PC-3 (cell line): Measurements from ENCODE around the gene BLCAP. TPM values are rescaled to one million over a fixed set of nuclear protein-coding genes. Genes with fewer than 3 reads are reported as not detected.
A peak's percentile ranks its signal among the peaks of the same experiment; 100 is the strongest.

Source experiments
- ATAC-seq: fragments of 200-7000 bp; cut with Tn5 transposase; 2 replicates; pipeline ENCODE4 v1.9.1; 2020; ENCODE audit warnings: mild to moderate bottlenecking, moderate library complexity
- BruUV-seq: library from RNA; stranded (reverse); fragments of 400-500 nt; replicated peaks from 2 replicates; lab custom pipeline; 2021; lab: Mats Ljungman, UMichigan
- CTCF ChIA-PET: fragments of 300-600 bp; sonication (Branson Sonifier 250); formaldehyde crosslinking; loops from one replicate; lab custom pipeline; 2022; ENCODE audit warnings: antibody characterized with exemption; lab: Charles Lee
- POLR2A ChIA-PET: fragments of 300-600 bp; sonication (Branson Sonifier 250); formaldehyde crosslinking; loops from one replicate; lab custom pipeline; 2022; ENCODE audit warnings: antibody characterized with exemption; ENCODE audit not compliant: unreplicated experiment; lab: Charles Lee
- DNase-seq: peaks from one replicate; pipeline ENCODE4 v3.0.0-alpha.2; 2015
- H2AFZ ChIP-seq: fragments of 300-600 bp; sonication (generic); 2 replicates; pipeline ENCODE4 v1.6.0; 2016; ENCODE audit warnings: antibody characterized with exemption, low read length
- H3F3A ChIP-seq: fragments of 300-600 bp; sonication (generic); one replicate; pipeline ENCODE4 v1.6.0; 2017; ENCODE audit warnings: antibody characterized with exemption, low read length, control low read depth, mild to moderate bottlenecking; ENCODE audit not compliant: unreplicated experiment
- H3K27ac ChIP-seq: fragments of 300-600 bp; sonication (generic); 2 replicates; pipeline ENCODE4 v1.5.1; 2016; ENCODE audit warnings: mild to moderate bottlenecking, low read length
- H3K27me3 ChIP-seq: fragments of 300-600 bp; sonication (generic); 2 replicates; pipeline ENCODE4 v1.6.1; 2016; ENCODE audit warnings: low read length, mixed read lengths
- H3K36me3 ChIP-seq: fragments of 300-600 bp; sonication (generic); 2 replicates; pipeline ENCODE4 v1.6.1; 2016; ENCODE audit warnings: low read depth, mixed run types, low read length, mixed read lengths
- H3K4me1 ChIP-seq: fragments of 300-600 bp; sonication (generic); 2 replicates; pipeline ENCODE4 v1.5.1; 2016; ENCODE audit warnings: low read length; ENCODE audit not compliant: insufficient read depth
- H3K4me2 ChIP-seq: fragments of 300-600 bp; sonication (generic); 2 replicates; pipeline ENCODE4 v1.6.0; 2016; ENCODE audit warnings: low read length
- H3K4me3 ChIP-seq: fragments of 300-600 bp; sonication (generic); 2 replicates; pipeline ENCODE4 v1.5.1; 2016; ENCODE audit warnings: mild to moderate bottlenecking, low read length, mixed read lengths
- H3K79me2 ChIP-seq: fragments of 300-600 bp; sonication (generic); 2 replicates; pipeline ENCODE4 v1.6.1; 2017; ENCODE audit warnings: low read length, mixed read lengths
- H3K9ac ChIP-seq: fragments of 300-600 bp; sonication (generic); 2 replicates; pipeline ENCODE4 v1.6.0; 2016; ENCODE audit warnings: mild to moderate bottlenecking, low read length
- H3K9me2 ChIP-seq: fragments of 300-600 bp; sonication (generic); replicated peaks from 2 replicates; pipeline ENCODE4 v1.6.1; 2016; ENCODE audit warnings: mixed run types, low read length, mixed read lengths
- H3K9me3 ChIP-seq: fragments of 300-600 bp; sonication (generic); 2 replicates; pipeline ENCODE4 v1.6.1; 2016; ENCODE audit warnings: low read length, mixed read lengths
- H4K20me1 ChIP-seq: fragments of 300-600 bp; sonication (generic); 2 replicates; pipeline ENCODE4 v1.6.1; 2016; ENCODE audit warnings: low read length, mixed read lengths
- EZH2 ChIP-seq: fragments of 300-600 bp; sonication (generic); IDR thresholded peaks from one replicate; pipeline ENCODE4 v1.6.1; 2017; ENCODE audit warnings: antibody characterized with exemption, mild to moderate bottlenecking, low read length; ENCODE audit not compliant: unreplicated experiment
- EZH2phosphoT487 ChIP-seq: fragments of 300-600 bp; sonication (generic); IDR thresholded peaks from 2 replicates; pipeline ENCODE4 v1.6.1; 2018; ENCODE audit warnings: mild to moderate bottlenecking, antibody characterized with exemption, low read length, borderline replicate concordance
- intact Hi-C: fragments of 100-400 bp; cut with micrococcal nuclease; formaldehyde crosslinking; loops from 2 replicates; pipeline ENCODE4 v1.9.0; 2023
- total RNA-seq: library from RNA; depleted of rRNA; stranded (reverse); fragments of >200 nt; gene quantifications from 2 replicates; pipeline ENCODE4 v1.2.3, GENCODE V29; 2014
- TF ChIP-seq, protein P1 (sequence below): fragments of 300-600 bp; sonication (generic); conservative IDR thresholded peaks from 2 replicates; pipeline ENCODE4 v1.5.1; 2017; ENCODE audit warnings: antibody characterized with exemption, low read depth, mild to moderate bottlenecking, low read length

The BLCAP gene
- total RNA-seq, 1 experiment from 2014 or later, result 100 TPM

DNA sequence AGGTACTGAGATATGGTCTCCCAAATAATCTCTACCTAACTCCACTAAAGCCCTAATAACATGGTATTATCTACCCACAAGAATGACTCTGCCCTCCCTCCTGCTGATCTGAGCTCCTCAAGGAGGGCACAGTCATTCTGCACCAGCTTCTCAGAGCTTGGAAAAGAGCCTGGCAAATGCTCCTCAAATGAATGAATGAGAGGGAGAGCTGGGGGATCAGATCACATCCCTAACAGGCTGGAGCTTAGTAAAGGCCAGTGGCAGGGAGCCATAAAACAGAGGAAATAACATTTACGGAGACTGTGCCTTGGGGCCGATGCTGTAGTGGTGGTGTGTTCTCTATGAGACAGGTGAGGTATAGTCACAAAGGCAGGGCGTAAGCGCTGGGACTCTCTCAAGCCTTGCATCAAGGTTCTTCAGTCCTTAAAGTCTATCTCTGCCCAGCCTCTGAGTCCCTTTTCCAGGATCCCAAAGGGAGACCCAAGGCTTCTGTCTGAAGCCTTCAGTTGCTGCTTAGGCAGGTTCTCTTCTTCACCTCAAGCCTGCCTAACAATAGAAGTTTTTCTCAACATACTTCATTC, 13.8 kb downstream of the BLCAP start:
- Histone ChIP-seq H3K9ac (no peak overlapping the region), H3K4me3 (no peak overlapping the region), H3K9me2 (no peaks in the 10 kb centered on the region), H2AFZ (no peak overlapping the region), H3K27ac (no peak overlapping the region), H4K20me1 (peaks cover 21% of the 10 kb centered on the region), H3F3A (no peaks in the 10 kb centered on the region), H3K9me3 (no peaks in the 10 kb centered on the region), H3K27me3 (no peaks in the 10 kb centered on the region), H3K36me3 (peaks cover 60% of the 10 kb centered on the region), H3K4me2 (no peak overlapping the region), H3K4me1 (peaks cover 11% of the 10 kb centered on the region), H3K79me2 (peaks cover 69% of the 10 kb centered on the region)
- ATAC-seq, result no peak
- ChIA-PET CTCF (no interaction called here), POLR2A (no interaction called here)
- no peak for DNase-seq
- intact Hi-C loops, result no loop called here
- no TSS peak for BruUV-seq
- no peak for TF ChIP-seq EZH2
- TF ChIP-seq, protein P1, sequence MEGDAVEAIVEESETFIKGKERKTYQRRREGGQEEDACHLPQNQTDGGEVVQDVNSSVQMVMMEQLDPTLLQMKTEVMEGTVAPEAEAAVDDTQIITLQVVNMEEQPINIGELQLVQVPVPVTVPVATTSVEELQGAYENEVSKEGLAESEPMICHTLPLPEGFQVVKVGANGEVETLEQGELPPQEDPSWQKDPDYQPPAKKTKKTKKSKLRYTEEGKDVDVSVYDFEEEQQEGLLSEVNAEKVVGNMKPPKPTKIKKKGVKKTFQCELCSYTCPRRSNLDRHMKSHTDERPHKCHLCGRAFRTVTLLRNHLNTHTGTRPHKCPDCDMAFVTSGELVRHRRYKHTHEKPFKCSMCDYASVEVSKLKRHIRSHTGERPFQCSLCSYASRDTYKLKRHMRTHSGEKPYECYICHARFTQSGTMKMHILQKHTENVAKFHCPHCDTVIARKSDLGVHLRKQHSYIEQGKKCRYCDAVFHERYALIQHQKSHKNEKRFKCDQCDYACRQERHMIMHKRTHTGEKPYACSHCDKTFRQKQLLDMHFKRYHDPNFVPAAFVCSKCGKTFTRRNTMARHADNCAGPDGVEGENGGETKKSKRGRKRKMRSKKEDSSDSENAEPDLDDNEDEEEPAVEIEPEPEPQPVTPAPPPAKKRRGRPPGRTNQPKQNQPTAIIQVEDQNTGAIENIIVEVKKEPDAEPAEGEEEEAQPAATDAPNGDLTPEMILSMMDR, result no peak
- no peak for TF ChIP-seq EZH2phosphoT487

DNA sequence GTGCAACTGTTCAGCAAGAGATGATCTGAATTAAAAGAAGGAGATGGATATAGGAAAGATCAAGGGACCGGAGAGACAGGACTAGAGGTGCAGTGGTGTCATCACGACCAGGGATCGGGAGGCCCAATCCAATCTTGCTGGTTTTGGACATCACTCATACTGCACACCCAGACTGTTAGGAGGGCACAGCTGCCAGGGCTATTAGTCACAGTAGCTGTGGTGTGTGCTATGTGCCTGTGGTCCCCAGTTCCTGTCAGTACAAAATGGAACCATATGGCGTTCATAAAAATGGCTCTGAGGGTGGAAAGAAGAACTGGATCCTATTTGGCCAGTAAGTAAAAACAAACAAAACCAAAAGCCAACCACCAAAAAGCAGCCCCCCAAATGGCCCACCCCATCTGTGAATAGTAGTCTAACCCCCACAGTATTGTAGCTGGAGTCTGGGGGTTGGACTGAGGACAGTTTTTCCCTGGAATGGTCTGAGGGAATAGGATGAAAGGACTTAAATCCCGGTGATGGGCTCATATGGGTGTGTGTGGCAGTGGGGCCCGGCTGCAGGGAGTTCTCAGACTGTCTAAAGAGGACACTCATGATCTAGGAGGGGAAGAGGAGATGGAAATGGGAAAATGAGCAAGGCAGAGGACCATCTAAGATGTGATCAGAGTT, 15.9 kb downstream of the BLCAP start:
- TF ChIP-seq EZH2, result no peak
- TF ChIP-seq EZH2phosphoT487, result no peak
- TF ChIP-seq, protein P1, result no peak
- Histone ChIP-seq H3K79me2 (peaks cover 47% of the 10 kb centered on the region), H3K9ac (no peak overlapping the region), H3K4me1 (no peaks in the 10 kb centered on the region), H3K4me3 (no peak overlapping the region), H3K27ac (no peak overlapping the region), H2AFZ (no peak overlapping the region), H3K9me2 (no peaks in the 10 kb centered on the region), H3K27me3 (no peaks in the 10 kb centered on the region), H3K4me2 (no peak overlapping the region), H4K20me1 (peaks cover 8% of the 10 kb centered on the region; the same call in 1 of the 2 replicates), H3K9me3 (no peaks in the 10 kb centered on the region), H3K36me3 (peaks cover 51% of the 10 kb centered on the region), H3F3A (no peaks in the 10 kb centered on the region)
- CTCF ChIA-PET, result no interaction called here
- peak; percentile 42; the same call in 1 of the 2 replicates for ATAC-seq
- DNase-seq, result peak; percentile 24
- no TSS peak for BruUV-seq
- intact Hi-C loops, result no loop called here
- POLR2A ChIA-PET, result no interaction called here

DNA sequence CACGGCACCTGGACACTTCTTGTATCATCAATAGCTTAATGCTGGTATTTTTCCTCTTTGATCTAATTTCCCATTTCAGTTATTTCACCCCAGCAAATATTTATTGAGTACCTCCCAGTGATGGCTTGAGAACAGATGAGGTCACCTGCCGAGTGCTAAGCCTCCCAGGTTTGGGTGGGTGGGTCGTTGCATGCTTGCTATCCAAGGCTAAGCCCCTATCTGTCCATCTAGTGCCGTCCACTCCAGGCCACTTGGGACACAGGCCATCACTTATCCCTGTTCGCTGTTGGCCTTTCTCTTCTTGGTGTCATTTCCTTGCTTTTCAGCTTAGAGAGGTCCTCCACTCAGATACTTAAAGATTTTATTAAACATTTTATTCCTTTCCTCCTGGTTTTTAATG, 17.4 kb downstream of the BLCAP start:
- no TSS peak for BruUV-seq
- Histone ChIP-seq H3K9ac (no peak overlapping the region), H3K27ac (no peak overlapping the region), H2AFZ (no peak overlapping the region), H3K79me2 (peaks cover 32% of the 10 kb centered on the region), H4K20me1 (peaks cover 2% of the 10 kb centered on the region; the same call in 1 of the 2 replicates), H3K27me3 (no peaks in the 10 kb centered on the region), H3K4me1 (no peaks in the 10 kb centered on the region), H3K9me2 (no peaks in the 10 kb centered on the region), H3K4me3 (no peak overlapping the region), H3F3A (no peaks in the 10 kb centered on the region), H3K4me2 (no peak overlapping the region), H3K9me3 (no peaks in the 10 kb centered on the region), H3K36me3 (peaks cover 40% of the 10 kb centered on the region)
- no peak for ATAC-seq
- ChIA-PET CTCF (no interaction called here), POLR2A (no interaction called here)
- TF ChIP-seq, protein P1, result no peak
- TF ChIP-seq EZH2 (no peak), EZH2phosphoT487 (no peak)
- no peak for DNase-seq
- intact Hi-C loops, result no loop called here
